Renal pelvis (tissue), 4 donors: ENCODE measurements around the gene KIF20B. TPM values are rescaled to one million over a fixed set of nuclear protein-coding genes. Genes with fewer than 3 reads are reported as not detected.
"Not testable (repeated sequence)": the region's sequence is repeated elsewhere in the genome, so short reads cannot be mapped to it uniquely, and the experiment has no call there.

Experiments used
- DNase-seq: peaks from one replicate; pipeline ENCODE4 v3.0.0-alpha.2; 2013
- polyA plus RNA-seq, 3 donors: library from polyadenylated mRNA; unstranded; fragments of 120-200 nt; gene quantifications; one replicate each; pipeline ENCODE4 v1.2.1, GENCODE V29; 2013; ENCODE audit not compliant: insufficient read length in 3 of 3

Gene KIF20B
- polyA plus RNA-seq, 3 donors, result 14.6 to 15.6 (median 15.4) TPM

DNA sequence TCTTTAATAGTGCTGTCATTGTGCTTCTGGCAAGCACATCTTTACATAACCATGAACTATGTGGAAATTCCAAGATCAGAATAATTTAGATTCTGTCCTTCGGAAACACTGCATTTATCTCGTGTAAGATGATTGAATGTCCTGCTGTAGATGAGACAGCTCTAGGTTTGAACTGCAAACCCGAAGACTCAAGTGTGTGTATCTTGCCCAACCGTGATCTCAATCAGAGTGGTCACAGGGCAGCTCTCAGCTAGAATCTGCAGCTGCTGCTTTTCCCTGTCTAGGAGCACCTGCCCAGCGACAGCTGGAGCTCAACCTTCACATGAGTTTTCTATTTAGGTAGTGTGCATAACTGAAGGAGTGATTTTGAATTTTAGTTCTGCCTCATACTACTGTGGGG, 17.5 kb upstream of the KIF20B start:
- DNase-seq, result no peak

GRCh38 chr10:89684604-89685003, 16.8 kb upstream of the KIF20B start:
- DNase-seq, result no peak

DNA sequence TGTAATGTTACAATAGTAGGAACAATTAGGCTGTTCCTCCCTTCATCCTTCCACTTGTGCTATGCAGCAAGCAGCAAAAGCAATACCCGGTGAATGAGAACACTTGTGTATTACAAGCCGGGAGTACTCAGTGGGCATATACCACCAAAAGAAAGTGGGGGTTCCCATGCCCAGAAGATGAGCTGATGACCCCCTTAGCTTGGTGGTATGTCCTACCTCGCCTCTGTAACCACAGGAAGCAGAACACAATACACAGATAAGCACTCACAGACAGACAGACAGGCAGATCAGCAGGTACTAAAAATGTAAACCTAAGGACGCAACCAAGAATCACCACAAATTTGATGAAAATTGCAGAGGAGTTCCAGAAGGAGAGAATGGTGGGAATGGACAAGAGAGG, 15.5 kb upstream of the KIF20B start:
- no peak for DNase-seq

DNA sequence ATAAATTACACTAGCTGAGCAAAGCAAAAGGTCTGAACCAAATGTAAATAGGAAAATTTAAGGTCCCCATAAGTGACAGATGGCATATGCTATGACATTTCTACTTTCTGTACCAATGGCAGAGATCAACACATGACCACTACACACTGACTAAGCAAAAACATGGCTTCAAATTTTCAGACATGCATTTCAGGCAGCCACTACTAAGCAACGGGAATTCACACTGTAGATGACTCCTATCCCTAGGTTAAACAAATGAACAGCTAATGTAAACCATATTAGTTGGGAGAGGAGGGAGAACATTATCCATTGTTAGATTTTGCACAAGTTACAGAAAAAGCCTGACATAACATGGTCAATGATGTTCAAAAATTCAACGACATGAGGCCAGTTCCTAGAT, 11.4 kb upstream of the KIF20B start:
- DNase-seq, result no peak

DNA sequence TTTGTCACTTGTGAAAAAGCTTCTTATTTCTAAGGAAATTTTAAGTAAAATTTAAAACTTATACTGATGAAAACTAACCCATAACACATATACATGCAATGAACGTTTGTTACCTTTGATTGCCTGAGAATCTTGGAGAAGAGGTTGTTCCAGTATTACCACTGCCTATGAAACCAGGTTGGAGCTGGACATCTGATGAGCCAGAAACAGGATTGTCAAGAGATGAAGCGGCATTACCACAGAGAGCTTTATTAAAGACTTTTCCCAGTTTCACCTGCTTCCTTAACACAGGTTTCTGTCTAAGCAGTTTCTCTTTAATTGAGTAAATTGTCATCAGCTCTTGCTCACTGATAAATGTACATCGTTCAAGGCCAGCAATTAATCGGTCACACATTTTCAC, 9.0 kb upstream of the KIF20B start:
- no peak for DNase-seq

DNA sequence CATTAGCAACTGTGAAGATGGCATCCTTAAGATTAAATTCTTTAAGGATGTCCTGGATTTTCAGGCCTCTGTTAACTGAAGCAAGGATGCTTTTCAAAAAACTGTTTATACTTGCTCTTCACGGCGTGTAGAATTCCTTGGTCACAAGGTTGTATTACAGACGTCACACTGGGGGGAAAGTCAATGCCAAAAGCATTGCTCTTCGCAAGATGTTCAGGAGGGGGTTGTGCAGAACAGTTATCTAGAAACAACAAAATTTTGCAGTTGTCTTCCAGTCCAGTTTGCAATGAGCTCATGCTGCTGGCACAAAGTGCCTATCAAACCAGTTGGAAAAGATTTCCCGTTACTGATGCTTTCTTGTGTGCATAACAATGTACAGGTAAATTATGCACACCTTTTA, 8.2 kb upstream of the KIF20B start:
- no peak for DNase-seq

- DNase-seq, result no peak
These were observed 6.1 kb upstream of the KIF20B start for GRCh38 chr10:89695307-89695706.

DNA sequence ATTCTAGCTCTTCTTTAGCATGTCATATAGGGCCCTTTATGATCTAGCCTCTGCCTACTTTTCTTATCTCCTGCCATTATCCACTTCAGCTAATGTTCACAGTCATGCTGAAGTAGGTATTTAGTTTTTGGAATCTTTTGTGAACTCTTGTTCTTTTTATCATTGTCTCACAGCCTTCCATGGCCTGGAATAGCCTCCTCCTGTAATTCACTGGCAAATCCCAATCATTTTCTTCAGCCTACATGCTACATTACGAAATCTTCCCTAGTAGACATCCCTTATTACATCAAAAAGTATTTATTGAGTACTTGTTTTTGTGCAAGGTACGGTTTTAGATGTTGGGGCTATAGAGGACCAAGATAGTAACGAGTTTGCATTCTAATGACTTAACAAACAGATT, 3.4 kb upstream of the KIF20B start:
- no peak for DNase-seq

GRCh38 chr10:89699581-89700064, 1.8 kb upstream of the KIF20B start:
- DNase-seq, result no peak

DNA sequence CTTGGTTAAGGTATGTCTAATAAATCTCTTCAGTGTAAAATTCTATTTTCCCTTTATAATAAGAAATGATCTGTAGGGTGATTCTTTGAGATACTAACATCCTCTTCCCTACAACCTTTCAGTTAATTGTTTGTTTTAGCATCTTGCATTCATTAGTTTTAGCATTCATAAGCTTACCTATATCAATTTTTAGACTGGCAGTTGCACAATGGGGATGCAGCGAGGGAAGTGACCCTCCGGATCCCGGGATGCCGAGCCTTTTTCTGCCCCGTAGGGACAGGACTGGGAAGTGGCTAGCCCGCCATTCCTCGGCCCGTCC, 508 bp upstream of the KIF20B start:
- DNase-seq, result no peak

DNA sequence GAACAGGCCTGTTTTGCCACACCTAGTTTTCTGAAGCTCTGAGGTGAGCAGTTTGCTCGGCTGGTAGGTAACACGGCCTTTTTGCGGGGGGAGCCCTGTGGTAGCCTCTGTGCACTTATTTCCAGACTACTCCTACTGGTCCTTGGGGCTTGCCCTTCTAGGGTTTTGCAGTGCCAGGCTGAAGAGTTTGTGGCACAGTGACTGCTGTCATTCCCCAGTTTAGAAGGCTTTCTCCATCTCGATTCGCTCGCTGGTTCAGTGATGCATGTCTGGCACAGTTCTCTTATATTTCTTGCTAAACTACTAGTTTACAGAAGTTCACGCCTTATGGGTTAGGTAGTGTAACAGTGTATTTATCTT, 711 bp downstream of the KIF20B start:
- DNase-seq, result no peak

- DNase-seq, result no peak
These were observed 4.1 kb downstream of the KIF20B start for GRCh38 chr10:89705466-89705865.

DNA sequence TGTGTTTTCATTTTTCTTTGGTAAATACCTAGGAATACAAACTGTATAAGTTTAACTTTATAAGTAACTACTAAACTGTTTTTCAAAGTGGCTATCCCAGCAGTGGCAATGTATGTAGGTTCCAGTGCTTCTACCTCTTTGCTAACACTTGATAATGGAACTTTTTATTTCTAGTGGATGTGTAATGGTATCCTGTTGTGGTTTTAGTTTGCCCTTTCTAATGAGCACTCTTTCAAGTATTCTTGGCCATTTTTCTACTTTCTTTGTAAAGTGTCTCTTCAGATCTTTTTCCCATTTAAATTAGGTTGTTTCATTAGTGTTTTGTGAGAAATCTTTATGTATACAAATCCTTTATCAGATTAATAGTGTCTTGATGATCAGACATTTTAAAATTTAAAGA, 4.6 kb downstream of the KIF20B start:
- DNase-seq, result no peak

DNA sequence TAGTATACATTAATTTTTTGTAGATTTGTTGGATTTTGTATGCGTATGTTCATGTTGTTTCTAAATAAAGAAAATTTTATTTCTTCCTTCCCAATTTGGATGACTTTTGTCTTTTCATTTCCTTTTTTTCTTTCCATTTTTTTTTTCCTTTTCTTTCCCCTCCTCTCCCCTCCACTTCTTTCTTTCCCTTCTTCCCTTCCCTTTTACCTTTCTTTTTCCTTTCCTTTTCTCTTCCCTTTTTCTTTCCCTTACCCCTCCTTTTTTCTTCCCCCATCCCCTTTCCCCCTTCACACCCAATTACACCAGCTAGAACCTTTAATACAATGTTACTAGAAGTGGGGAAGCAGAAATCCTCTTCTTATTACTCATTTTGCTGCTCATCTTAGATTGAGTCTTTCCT, 6.0 kb downstream of the KIF20B start:
- DNase-seq, result no peak

DNA sequence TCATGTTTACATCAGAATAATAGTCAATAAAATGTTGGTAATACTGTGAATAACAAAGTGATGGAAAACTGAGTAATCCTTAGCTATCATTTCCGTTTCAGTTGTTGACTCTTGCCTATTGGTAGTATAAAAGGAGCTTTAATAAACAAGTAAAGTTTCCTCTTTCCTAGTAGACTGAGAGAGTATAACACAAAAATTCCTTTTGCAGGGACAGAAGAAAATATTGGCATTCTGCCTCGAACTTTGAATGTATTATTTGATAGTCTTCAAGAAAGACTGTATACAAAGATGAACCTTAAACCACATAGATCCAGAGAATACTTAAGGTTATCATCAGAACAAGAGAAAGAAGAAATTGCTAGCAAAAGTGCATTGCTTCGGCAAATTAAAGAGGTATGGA, 9.4 kb downstream of the KIF20B start:
- no peak for DNase-seq

- no peak for DNase-seq
These were observed 33.2 kb downstream of the KIF20B start for GRCh38 chr10:89734616-89735015.

GRCh38 chr10:89738551-89739209, 37.3 kb downstream of the KIF20B start:
- no peak for DNase-seq

DNA sequence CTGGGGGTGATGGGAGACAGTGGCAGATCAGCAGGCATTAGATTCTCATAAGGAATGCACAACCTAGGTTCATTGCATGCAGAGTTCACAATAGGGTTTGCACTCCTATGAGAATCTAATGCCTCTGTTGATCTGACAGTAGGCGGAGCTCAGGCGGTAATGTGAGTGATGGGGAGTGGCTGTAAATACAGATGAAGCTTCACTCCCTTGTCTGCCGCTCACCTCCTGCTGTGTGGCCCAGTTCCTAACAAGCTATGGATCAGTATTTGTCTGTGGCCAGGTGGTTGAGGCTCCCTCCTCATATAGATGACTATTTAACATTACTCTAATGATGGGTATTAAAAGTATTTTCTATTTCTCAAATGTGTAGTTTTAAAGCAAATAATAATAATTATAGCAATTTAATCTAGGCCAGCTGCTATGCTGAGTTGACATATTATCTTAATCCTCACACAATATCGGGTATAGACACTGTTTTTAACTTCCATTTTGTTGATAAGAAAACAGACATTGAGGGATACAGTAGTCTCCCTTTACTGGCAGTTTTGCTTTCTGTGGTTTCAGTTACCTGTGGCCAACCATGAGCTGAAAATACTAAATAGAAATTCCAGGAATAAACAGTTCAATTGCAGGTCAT, 39.9 kb downstream of the KIF20B start:
- DNase-seq, result no peak

- DNase-seq, result no peak
These were observed 42.6 kb downstream of the KIF20B start for GRCh38 chr10:89744026-89744425.

- DNase-seq, result no peak
These were observed 44.5 kb downstream of the KIF20B start for GRCh38 chr10:89745903-89746302.

GRCh38 chr10:89750441-89750840, 49.1 kb downstream of the KIF20B start:
- DNase-seq, result no peak

GRCh38 chr10:89755374-89755773, 54.0 kb downstream of the KIF20B start:
- DNase-seq, result no peak

DNA sequence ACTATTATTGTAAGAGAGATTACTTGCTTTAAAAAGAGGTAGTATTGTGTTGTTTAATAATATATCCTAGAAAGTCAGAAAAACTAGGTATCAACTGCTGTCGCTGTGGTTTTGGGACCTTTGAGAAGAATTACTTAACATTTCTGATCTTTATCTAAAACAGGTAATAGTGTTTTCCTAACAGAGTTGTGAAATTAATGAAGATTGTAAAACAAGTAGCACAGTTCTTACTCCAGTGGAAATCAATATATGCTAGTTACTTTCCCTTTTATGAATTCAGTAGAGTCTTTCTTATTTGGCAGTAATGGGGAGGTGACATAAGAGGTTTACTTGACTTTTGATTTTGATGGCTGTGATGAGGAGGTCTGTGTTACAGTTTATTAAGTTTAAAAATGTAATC, 58.1 kb downstream of the KIF20B start:
- DNase-seq, result no peak

GRCh38 chr10:89763671-89764070, 62.3 kb downstream of the KIF20B start:
- DNase-seq, result not testable (repeated sequence)
